HepG2 (cell line): ENCODE data around the gene ASGR1. TPM values are rescaled to one million over a fixed set of nuclear protein-coding genes. Genes with fewer than 3 reads are reported as not detected.

Experiments used
- DMAP1 ChIP-seq: IDR thresholded peaks from 2 replicates; pipeline ENCODE4 v1.6.1; 2016
- DR1 ChIP-seq: sonication (generic); formaldehyde crosslinking; IDR thresholded peaks from 2 replicates; pipeline ENCODE4 v1.8.0; 2021; ENCODE audit warnings: mild to moderate bottlenecking, missing genetic modification reagents, inconsistent platforms
- EEA1 ChIP-seq: sonication (generic); formaldehyde crosslinking; IDR thresholded peaks from 2 replicates; pipeline ENCODE4 v1.5.1; 2020; ENCODE audit warnings: mild to moderate bottlenecking, missing genetic modification reagents, borderline replicate concordance
- FOXC1 ChIP-seq: sonication (generic); formaldehyde crosslinking; IDR thresholded peaks from 2 replicates; pipeline ENCODE4 v1.8.0; 2022; ENCODE audit warnings: mild to moderate bottlenecking, missing genetic modification reagents, borderline replicate concordance
- FOXK2 ChIP-seq: fragments of 450-650 bp; IDR thresholded peaks from 2 replicates; pipeline ENCODE4 v1.6.1; 2016
- GATA4 ChIP-seq: sonication (generic); IDR thresholded peaks from 2 replicates; pipeline ENCODE4 v1.6.1; 2016; ENCODE audit warnings: antibody characterized with exemption, low read depth, borderline replicate concordance
- KDM4B ChIP-seq: sonication (generic); formaldehyde crosslinking; IDR thresholded peaks from 2 replicates; pipeline ENCODE4 v1.4.0; 2020; ENCODE audit warnings: missing genetic modification reagents
- MXD4 ChIP-seq: IDR thresholded peaks from 2 replicates; pipeline ENCODE4 v1.6.1; 2016; ENCODE audit warnings: mild to moderate bottlenecking, missing biosample characterization, missing genetic modification reagents
- NCOR1 ChIP-seq: fragments of 200-600 bp; sonication (generic); IDR thresholded peaks from 2 replicates; pipeline ENCODE4 v1.7.0; 2017; ENCODE audit warnings: antibody characterized with exemption, low read length, borderline replicate concordance
- NFE2 ChIP-seq: sonication (generic); formaldehyde crosslinking; IDR thresholded peaks from 2 replicates; pipeline ENCODE4 v1.4.0; 2020; ENCODE audit warnings: missing genetic modification reagents
- PCBP1 ChIP-seq: fragments of 200-400 bp; formaldehyde crosslinking; IDR thresholded peaks from 2 replicates; pipeline ENCODE4 v1.6.1; 2017; ENCODE audit warnings: mild to moderate bottlenecking, low read depth, low read length, borderline replicate concordance
- SP1 ChIP-seq, 2 experiments: fragments of 450-650 bp in 1 of 2; sonication (generic) in 1 of 2; formaldehyde crosslinking in 1 of 2; IDR thresholded peaks; 2 replicates each; pipeline versions ENCODE4 v1.4.0 to v1.6.1; 2016 to 2020; ENCODE audit warnings: missing genetic modification reagents in 1 of 2
- TBX2 ChIP-seq: sonication (generic); formaldehyde crosslinking; IDR thresholded peaks from 2 replicates; pipeline ENCODE4 v1.5.0; 2020; ENCODE audit warnings: missing genetic modification reagents, mild to moderate bottlenecking, borderline replicate concordance
- ZNF333 ChIP-seq: sonication (generic); formaldehyde crosslinking; IDR thresholded peaks from 2 replicates; pipeline ENCODE4 v1.4.0; 2020; ENCODE audit warnings: mild to moderate bottlenecking, missing genetic modification reagents, borderline replicate concordance
- ZNF468 ChIP-seq: sonication (generic); formaldehyde crosslinking; IDR thresholded peaks from 2 replicates; pipeline ENCODE4 v1.8.0; 2022; ENCODE audit warnings: mild to moderate bottlenecking, moderate library complexity, missing genetic modification reagents
- ZNF629 ChIP-seq: sonication (generic); formaldehyde crosslinking; conservative IDR thresholded peaks from 2 replicates; pipeline ENCODE4 v1.5.0; 2020; ENCODE audit warnings: missing genetic modification reagents
- ZNF672 ChIP-seq: sonication (generic); formaldehyde crosslinking; IDR thresholded peaks from 2 replicates; pipeline ENCODE4 v1.8.1; 2022; ENCODE audit warnings: missing genetic modification reagents
- ZNF792 ChIP-seq: IDR thresholded peaks from 2 replicates; pipeline ENCODE4 v1.6.1; 2016
- ZSCAN29 ChIP-seq: sonication (generic); formaldehyde crosslinking; conservative IDR thresholded peaks from 2 replicates; pipeline ENCODE4 v1.4.0; 2020; ENCODE audit warnings: mild to moderate bottlenecking, missing genetic modification reagents
- polyA plus RNA-seq, 8 experiments: library from polyadenylated mRNA; depleted of rRNA in 3 of 8; stranded (reverse) in 7 of 8; unstranded in 1 of 8; fragments of >200 nt; fragmentation: Illumina TruSeq in 4 of 8; extraction: Trizol in 4 of 8; gene quantifications; 2 replicates each; pipeline versions ENCODE4 v1.2.1 to v1.2.3, GENCODE V29; 2011 to 2016; ENCODE audit warnings: low read depth in 4 of 8, missing spikeins in 1 of 8, mixed read lengths in 1 of 8; ENCODE audit not compliant: insufficient read depth in 1 of 8
- total RNA-seq, 5 experiments: library from RNA; depleted of rRNA; stranded (reverse); fragments of >200 nt; fragmentation: Illumina TruSeq; extraction: Trizol; gene quantifications; 2 replicates each; pipeline ENCODE4 v1.2.3, GENCODE V29; 2016; ENCODE audit warnings: low read depth in 1 of 5
- TF ChIP-seq, protein P1 (sequence below): sonication (generic); formaldehyde crosslinking; IDR thresholded peaks from 2 replicates; pipeline ENCODE4 v1.5.0; 2020; ENCODE audit warnings: mild to moderate bottlenecking, missing genetic modification reagents, borderline replicate concordance
- TF ChIP-seq, protein P2 (sequence below), 2 experiments: sonication (generic) in 1 of 2; formaldehyde crosslinking in 1 of 2; IDR thresholded peaks; 2 replicates each; pipeline versions ENCODE4 v1.5.1 to v1.6.1; 2011 to 2020; ENCODE audit warnings: borderline replicate concordance in 1 of 2, low read depth in 1 of 2, low read length in 1 of 2, mild to moderate bottlenecking in 1 of 2, missing genetic modification reagents in 1 of 2, moderate library complexity in 1 of 2
- TF ChIP-seq, protein P3 (sequence below): sonication (generic); formaldehyde crosslinking; IDR thresholded peaks from 2 replicates; pipeline ENCODE4 v1.5.0; 2020; ENCODE audit warnings: missing genetic modification reagents, mild to moderate bottlenecking, borderline replicate concordance

ASGR1 gene
- total and polyA plus RNA-seq, 2 of the 13 experiments (the other 11 are each of a cell fraction or from before 2014, with no cell fraction given), result 353 to 796 TPM

DNA sequence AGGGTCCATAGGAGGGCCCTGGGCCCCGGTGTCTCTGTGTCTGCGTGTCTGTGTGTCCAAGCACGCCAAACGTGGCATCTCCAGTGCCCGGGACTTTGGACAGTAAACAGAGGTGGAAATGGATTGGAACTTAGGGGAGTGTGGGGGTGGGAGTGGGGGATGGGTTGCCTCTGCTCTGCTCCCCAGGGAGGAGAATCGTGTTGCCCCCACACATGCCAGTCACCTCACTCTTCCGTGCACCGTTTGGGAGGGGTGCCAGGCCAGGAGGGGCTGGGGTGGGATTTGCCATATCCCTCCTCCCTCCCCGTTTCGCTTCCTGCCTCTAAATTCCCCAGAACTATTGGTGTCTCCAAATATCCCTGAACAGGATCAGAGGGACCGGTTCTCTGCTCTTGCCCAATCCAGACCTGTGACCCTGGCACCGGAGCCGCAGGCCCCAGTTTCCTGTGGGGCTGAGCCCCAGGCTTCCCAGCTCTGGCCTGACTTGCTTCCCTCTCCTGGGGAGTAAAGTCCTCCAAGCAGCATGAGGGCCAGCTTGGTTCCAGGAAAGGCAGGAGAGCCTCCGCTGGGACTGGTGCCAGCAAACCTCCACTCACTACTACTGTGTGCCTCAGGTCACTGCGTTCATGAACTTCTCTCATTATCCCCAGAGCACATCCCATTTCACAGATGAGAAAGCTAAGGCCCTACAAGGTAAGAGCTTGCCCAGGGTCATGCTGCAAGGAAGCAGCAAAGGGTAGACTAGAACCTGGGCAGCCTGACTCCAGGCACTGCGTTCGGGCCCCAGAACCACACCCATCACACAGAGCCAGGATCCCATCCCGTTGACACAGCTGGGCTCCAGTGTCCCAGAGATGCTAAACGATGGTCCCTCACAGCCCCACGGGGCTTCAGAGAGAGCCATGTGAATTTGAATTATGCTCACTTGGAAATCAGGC, at the start of gene ASGR1 (continued):
- peak; percentile 86; the same call in 1 of the 2 replicates for TF ChIP-seq TBX2 (CRISPR knock-in tag)
- peak; percentile 62 for TF ChIP-seq ZNF333
- TF ChIP-seq DR1 (CRISPR knock-in tag), result 0 out of 2 replicates have a peak, but pooled peaks have one; percentile 14
- TF ChIP-seq ZNF792, result peak; percentile 72
- TF ChIP-seq, protein P1, sequence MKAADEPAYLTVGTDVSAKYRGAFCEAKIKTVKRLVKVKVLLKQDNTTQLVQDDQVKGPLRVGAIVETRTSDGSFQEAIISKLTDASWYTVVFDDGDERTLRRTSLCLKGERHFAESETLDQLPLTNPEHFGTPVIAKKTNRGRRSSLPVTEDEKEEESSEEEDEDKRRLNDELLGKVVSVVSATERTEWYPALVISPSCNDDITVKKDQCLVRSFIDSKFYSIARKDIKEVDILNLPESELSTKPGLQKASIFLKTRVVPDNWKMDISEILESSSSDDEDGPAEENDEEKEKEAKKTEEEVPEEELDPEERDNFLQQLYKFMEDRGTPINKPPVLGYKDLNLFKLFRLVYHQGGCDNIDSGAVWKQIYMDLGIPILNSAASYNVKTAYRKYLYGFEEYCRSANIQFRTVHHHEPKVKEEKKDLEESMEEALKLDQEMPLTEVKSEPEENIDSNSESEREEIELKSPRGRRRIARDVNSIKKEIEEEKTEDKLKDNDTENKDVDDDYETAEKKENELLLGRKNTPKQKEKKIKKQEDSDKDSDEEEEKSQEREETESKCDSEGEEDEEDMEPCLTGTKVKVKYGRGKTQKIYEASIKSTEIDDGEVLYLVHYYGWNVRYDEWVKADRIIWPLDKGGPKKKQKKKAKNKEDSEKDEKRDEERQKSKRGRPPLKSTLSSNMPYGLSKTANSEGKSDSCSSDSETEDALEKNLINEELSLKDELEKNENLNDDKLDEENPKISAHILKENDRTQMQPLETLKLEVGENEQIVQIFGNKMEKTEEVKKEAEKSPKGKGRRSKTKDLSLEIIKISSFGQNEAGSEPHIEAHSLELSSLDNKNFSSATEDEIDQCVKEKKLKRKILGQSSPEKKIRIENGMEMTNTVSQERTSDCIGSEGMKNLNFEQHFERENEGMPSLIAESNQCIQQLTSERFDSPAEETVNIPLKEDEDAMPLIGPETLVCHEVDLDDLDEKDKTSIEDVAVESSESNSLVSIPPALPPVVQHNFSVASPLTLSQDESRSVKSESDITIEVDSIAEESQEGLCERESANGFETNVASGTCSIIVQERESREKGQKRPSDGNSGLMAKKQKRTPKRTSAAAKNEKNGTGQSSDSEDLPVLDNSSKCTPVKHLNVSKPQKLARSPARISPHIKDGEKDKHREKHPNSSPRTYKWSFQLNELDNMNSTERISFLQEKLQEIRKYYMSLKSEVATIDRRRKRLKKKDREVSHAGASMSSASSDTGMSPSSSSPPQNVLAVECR (CRISPR knock-in tag), result peak; percentile 68; the same call in 1 of the 2 replicates
- peak; percentile 12; the same call in 1 of the 2 replicates for TF ChIP-seq ZSCAN29 (CRISPR knock-in tag)
- TF ChIP-seq, protein P2, sequence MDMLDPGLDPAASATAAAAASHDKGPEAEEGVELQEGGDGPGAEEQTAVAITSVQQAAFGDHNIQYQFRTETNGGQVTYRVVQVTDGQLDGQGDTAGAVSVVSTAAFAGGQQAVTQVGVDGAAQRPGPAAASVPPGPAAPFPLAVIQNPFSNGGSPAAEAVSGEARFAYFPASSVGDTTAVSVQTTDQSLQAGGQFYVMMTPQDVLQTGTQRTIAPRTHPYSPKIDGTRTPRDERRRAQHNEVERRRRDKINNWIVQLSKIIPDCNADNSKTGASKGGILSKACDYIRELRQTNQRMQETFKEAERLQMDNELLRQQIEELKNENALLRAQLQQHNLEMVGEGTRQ (IDR thresholded peaks at IDR 0.05; ENCODE audit: low read depth, low read length), result peak; percentile 49
- TF ChIP-seq, protein P2 (CRISPR knock-in tag; IDR thresholded peaks at IDR 0.05; ENCODE audit: borderline replicate concordance), result no peak
- TF ChIP-seq FOXC1 (CRISPR knock-in tag), result no peak; the same call in 1 of the 2 replicates
- TF ChIP-seq ZNF672 (CRISPR knock-in tag), result no peak
- TF ChIP-seq NCOR1, result peak; percentile 89
- TF ChIP-seq ZNF468 (CRISPR knock-in tag), result no peak
- TF ChIP-seq DMAP1 (CRISPR knock-in tag), result peak; percentile 71; the same call in 1 of the 2 replicates
- TF ChIP-seq, protein P3, sequence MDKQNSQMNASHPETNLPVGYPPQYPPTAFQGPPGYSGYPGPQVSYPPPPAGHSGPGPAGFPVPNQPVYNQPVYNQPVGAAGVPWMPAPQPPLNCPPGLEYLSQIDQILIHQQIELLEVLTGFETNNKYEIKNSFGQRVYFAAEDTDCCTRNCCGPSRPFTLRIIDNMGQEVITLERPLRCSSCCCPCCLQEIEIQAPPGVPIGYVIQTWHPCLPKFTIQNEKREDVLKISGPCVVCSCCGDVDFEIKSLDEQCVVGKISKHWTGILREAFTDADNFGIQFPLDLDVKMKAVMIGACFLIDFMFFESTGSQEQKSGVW (CRISPR knock-in tag), result no peak
- TF ChIP-seq PCBP1, result peak; percentile 94
- TF ChIP-seq KDM4B (CRISPR knock-in tag), result peak; percentile 49; the same call in 1 of the 2 replicates
- TF ChIP-seq ZNF629 (CRISPR knock-in tag), result peak; percentile 100
- no peak for TF ChIP-seq SP1 (IDR thresholded peaks at IDR 0.05)
- 0 out of 2 replicates have a peak, but pooled peaks have one; percentile 38 for TF ChIP-seq SP1 (CRISPR knock-in tag; IDR thresholded peaks at IDR 0.05)
- TF ChIP-seq NFE2 (CRISPR knock-in tag), result no peak
- no peak for TF ChIP-seq EEA1 (CRISPR knock-in tag)
- TF ChIP-seq MXD4, result peak; percentile 79; the same call in 1 of the 2 replicates
- TF ChIP-seq GATA4, result 0 out of 2 replicates have a peak, but pooled peaks have one; percentile 22
- TF ChIP-seq FOXK2, result peak; percentile 84
